ENCODE measurements around the gene RASGRF1.

GRCh38 chr15:78993257-78993930 lies 97.2 kb downstream of the RASGRF1 start:
- no peak for TF ChIP-seq CTCF (IDR thresholded peaks at IDR 0.05)
- TF ChIP-seq POLR2A (IDR thresholded peaks at IDR 0.05), result no peak
